DOHH2 (cell line): ENCODE data around the gene PNCK.
"Not testable (repeated sequence)": the region's sequence is repeated elsewhere in the genome, so short reads cannot be mapped to it uniquely, and the experiment has no call there.

ENCODE experiments used
- H3F3A ChIP-seq: fragments of 200-600 bp; sonication (generic), shearing (Covaris generic); 2 replicates; pipeline ENCODE4 v1.6.0; 2016; ENCODE audit warnings: antibody characterized with exemption, mild to moderate bottlenecking; ENCODE audit not compliant: control insufficient read depth, insufficient read depth
- H3K27ac ChIP-seq: fragments of 200-600 bp; sonication (generic); 2 replicates; pipeline ENCODE4 v1.5.1; 2014; ENCODE audit warnings: low read depth, mild to moderate bottlenecking, low read length, moderate library complexity
- H3K27me3 ChIP-seq: fragments of 200-600 bp; sonication (generic); 2 replicates; pipeline ENCODE4 v1.6.1; 2014; ENCODE audit warnings: mild to moderate bottlenecking, low read length, mixed read lengths; ENCODE audit not compliant: control insufficient read depth
- H3K36me3 ChIP-seq: fragments of 200-600 bp; sonication (generic); 2 replicates; pipeline ENCODE4 v1.6.1; 2014; ENCODE audit warnings: mild to moderate bottlenecking, low read length, moderate library complexity, mixed read lengths; ENCODE audit not compliant: control insufficient read depth
- H3K4me1 ChIP-seq: fragments of 200-600 bp; sonication (generic); 2 replicates; pipeline ENCODE4 v1.6.1; 2014; ENCODE audit warnings: mild to moderate bottlenecking, low read length, mixed read lengths; ENCODE audit not compliant: control insufficient read depth
- H3K4me2 ChIP-seq: fragments of 200-600 bp; sonication (generic); 2 replicates; pipeline ENCODE4 v1.6.0; 2014; ENCODE audit warnings: mild to moderate bottlenecking, low read length, moderate library complexity
- H3K4me3 ChIP-seq: fragments of 200-600 bp; sonication (generic); 2 replicates; pipeline ENCODE4 v1.5.1; 2014; ENCODE audit warnings: mild to moderate bottlenecking, low read length, mixed read lengths
- H3K79me2 ChIP-seq: fragments of 200-600 bp; sonication (generic); 2 replicates; pipeline ENCODE4 v1.6.1; 2014; ENCODE audit warnings: mild to moderate bottlenecking, low read length, mixed read lengths; ENCODE audit not compliant: control insufficient read depth
- H3K9me2 ChIP-seq: fragments of 200-600 bp; sonication (generic); replicated peaks from 2 replicates; pipeline ENCODE4 v1.6.1; 2014; ENCODE audit warnings: mild to moderate bottlenecking, low read length, mixed read lengths; ENCODE audit not compliant: control insufficient read depth
- H3K9me3 ChIP-seq: fragments of 200-600 bp; sonication (generic); 2 replicates; pipeline ENCODE4 v1.6.1; 2014; ENCODE audit warnings: antibody characterized with exemption, low read length, mixed read lengths; ENCODE audit not compliant: control insufficient read depth, insufficient read depth
- H4K20me1 ChIP-seq: fragments of 200-600 bp; sonication (generic); 2 replicates; pipeline ENCODE4 v1.6.0; 2014; ENCODE audit warnings: low read depth, mild to moderate bottlenecking, antibody characterized with exemption, low read length, moderate library complexity; ENCODE audit not compliant: control insufficient read depth, insufficient read depth
- CTCF ChIP-seq: fragments of 200-600 bp; sonication (generic); IDR thresholded peaks from one replicate; pipeline ENCODE4 v1.5.1; 2014; ENCODE audit warnings: antibody characterized with exemption, mild to moderate bottlenecking, low read depth, low read length; ENCODE audit not compliant: poor library complexity, severe bottlenecking
- EZH2phosphoT487 ChIP-seq: fragments of 200-600 bp; sonication (generic); IDR thresholded peaks from 2 replicates; pipeline ENCODE4 v1.6.1; 2017; ENCODE audit warnings: borderline replicate concordance, mild to moderate bottlenecking, antibody characterized with exemption, low read length, moderate library complexity, mixed read lengths

PNCK gene

GRCh38 chrX:153706799-153707198, 33.2 kb upstream of the PNCK start:
- no peaks in the 10 kb centered on the region; the same call in 1 of the 2 replicates for H3K36me3 ChIP-seq
- no peaks in the 10 kb centered on the region for H3K9me3 ChIP-seq
- no peak overlapping the region for H3K4me2 ChIP-seq
- no peaks in the 10 kb centered on the region for H3F3A ChIP-seq
- H3K4me1 ChIP-seq = no peaks in the 10 kb centered on the region
- TF ChIP-seq CTCF (no peak), EZH2phosphoT487 (no peak)
- H3K4me3 ChIP-seq = no peak overlapping the region
- H4K20me1 ChIP-seq = no peaks in the 10 kb centered on the region
- no peaks in the 10 kb centered on the region for H3K79me2 ChIP-seq
- H3K27ac ChIP-seq = no peak overlapping the region
- no peaks in the 10 kb centered on the region for H3K27me3 ChIP-seq
- H3K9me2 ChIP-seq = no peaks in the 10 kb centered on the region

GRCh38 chrX:153705403-153706060, 31.9 kb upstream of the PNCK start:
- H3F3A ChIP-seq, H3K4me3 ChIP-seq, H3K9me2 ChIP-seq, H3K27me3 ChIP-seq, H3K9me3 ChIP-seq, H3K4me1 ChIP-seq, H3K36me3 ChIP-seq, H3K79me2 ChIP-seq, H3K27ac ChIP-seq, H4K20me1 ChIP-seq, H3K4me2 ChIP-seq: not testable (repeated sequence)

GRCh38 chrX:153704631-153705402, 31.2 kb upstream of the PNCK start:
- not testable (repeated sequence) for H3K36me3 ChIP-seq, H3K9me3 ChIP-seq, H3K4me3 ChIP-seq, H3K4me1 ChIP-seq, H3F3A ChIP-seq, H3K27ac ChIP-seq, H3K27me3 ChIP-seq, H3K4me2 ChIP-seq, H4K20me1 ChIP-seq, H3K9me2 ChIP-seq, H3K79me2 ChIP-seq

GRCh38 chrX:153704021-153704526, 30.5 kb upstream of the PNCK start:
- Histone ChIP-seq H3K4me2 (no peak overlapping the region), H3K27ac (no peak overlapping the region), H3K9me3 (no peaks in the 10 kb centered on the region), H3K79me2 (no peaks in the 10 kb centered on the region), H3K4me1 (no peaks in the 10 kb centered on the region), H4K20me1 (no peaks in the 10 kb centered on the region), H3K27me3 (no peaks in the 10 kb centered on the region), H3F3A (no peaks in the 10 kb centered on the region), H3K4me3 (no peak overlapping the region), H3K9me2 (no peaks in the 10 kb centered on the region), H3K36me3 (no peaks in the 10 kb centered on the region; the same call in 1 of the 2 replicates)
- TF ChIP-seq CTCF (no peak), EZH2phosphoT487 (no peak)
